H9 (cell line): Measurements from ENCODE around the gene MYO5B. TPM values are rescaled to one million over a fixed set of nuclear protein-coding genes. Genes with fewer than 3 reads are reported as not detected.

ENCODE experiments used
- DNase-seq: peaks from one replicate; pipeline ENCODE4 v3.0.0-alpha.2; 2017
- H2AFZ ChIP-seq: one replicate; pipeline ENCODE4 v1.6.1; 2013; ENCODE audit warnings: mild to moderate bottlenecking, low read length, control low read depth, moderate library complexity
- H2AK5ac ChIP-seq: 2 replicates; pipeline ENCODE4 v1.6.1; 2013; ENCODE audit warnings: low read length, control low read depth, mixed read lengths; ENCODE audit not compliant: insufficient read length
- H2BK120ac ChIP-seq: one replicate; pipeline ENCODE4 v1.6.1; 2013; ENCODE audit warnings: low read depth, mild to moderate bottlenecking, low read length, control low read depth, inconsistent platforms; ENCODE audit not compliant: poor library complexity, severe bottlenecking
- H2BK12ac ChIP-seq: 2 replicates; pipeline ENCODE4 v1.6.1; 2013; ENCODE audit warnings: low read length, control low read depth, mixed read lengths, low read depth; ENCODE audit not compliant: insufficient read length
- H2BK15ac ChIP-seq: 2 replicates; pipeline ENCODE4 v1.6.1; 2013; ENCODE audit warnings: low read depth, low read length, control low read depth
- H2BK20ac ChIP-seq: one replicate; pipeline ENCODE4 v1.6.1; 2013; ENCODE audit warnings: low read depth, mild to moderate bottlenecking, low read length, control low read depth, inconsistent platforms; ENCODE audit not compliant: poor library complexity, severe bottlenecking
- H2BK5ac ChIP-seq: 2 replicates; pipeline ENCODE4 v1.6.1; 2013; ENCODE audit warnings: low read length, control low read depth, mixed read lengths; ENCODE audit not compliant: insufficient read length
- H3K14ac ChIP-seq: 2 replicates; pipeline ENCODE4 v1.6.1; 2013; ENCODE audit warnings: low read length, control low read depth; ENCODE audit not compliant: insufficient read depth
- H3K18ac ChIP-seq: 2 replicates; pipeline ENCODE4 v1.6.1; 2013; ENCODE audit warnings: low read depth, mild to moderate bottlenecking, mixed read lengths, low read length, control low read depth; ENCODE audit not compliant: insufficient read length
- H3K23ac ChIP-seq: 2 replicates; pipeline ENCODE4 v1.6.1; 2013; ENCODE audit warnings: low read length, control low read depth, mixed read lengths, low read depth; ENCODE audit not compliant: insufficient read length
- H3K23me2 ChIP-seq: 2 replicates; pipeline ENCODE4 v1.6.1; 2013; ENCODE audit warnings: low read depth, mild to moderate bottlenecking, mixed read lengths, low read length, control low read depth; ENCODE audit not compliant: insufficient read length, poor library complexity, severe bottlenecking
- H3K27ac ChIP-seq: 2 replicates; pipeline ENCODE4 v1.5.1; 2013; ENCODE audit warnings: low read length, control low read depth, mixed read lengths, low read depth; ENCODE audit not compliant: insufficient read length
- H3K27me3 ChIP-seq: 2 replicates; pipeline ENCODE4 v1.6.1; 2013; ENCODE audit warnings: low read length, control low read depth, inconsistent platforms; ENCODE audit not compliant: insufficient read depth
- H3K4ac ChIP-seq: 2 replicates; pipeline ENCODE4 v1.6.1; 2013; ENCODE audit warnings: low read depth, mild to moderate bottlenecking, control low read depth, inconsistent platforms, low read length, moderate library complexity
- H3K4me1 ChIP-seq: 2 replicates; pipeline ENCODE4 v1.6.1; 2013; ENCODE audit warnings: low read length, control low read depth, inconsistent platforms; ENCODE audit not compliant: insufficient read depth
- H3K4me2 ChIP-seq: 2 replicates; pipeline ENCODE4 v1.6.1; 2013; ENCODE audit warnings: low read length, control low read depth, mixed read lengths; ENCODE audit not compliant: insufficient read length, insufficient read depth
- H3K56ac ChIP-seq: 2 replicates; pipeline ENCODE4 v1.6.1; 2013; ENCODE audit warnings: low read depth, mild to moderate bottlenecking, mixed read lengths, low read length, control low read depth; ENCODE audit not compliant: insufficient read length
- H3K79me1 ChIP-seq: 2 replicates; pipeline ENCODE4 v1.6.1; 2013; ENCODE audit warnings: low read depth, mild to moderate bottlenecking, moderate library complexity, low read length, control low read depth, inconsistent platforms; ENCODE audit not compliant: insufficient read depth, poor library complexity, severe bottlenecking
- H3K79me2 ChIP-seq: 2 replicates; pipeline ENCODE4 v1.6.1; 2013; ENCODE audit warnings: low read length, control low read depth, inconsistent platforms; ENCODE audit not compliant: insufficient read depth
- H3K9ac ChIP-seq: 2 replicates; pipeline ENCODE4 v1.6.1; 2013; ENCODE audit warnings: low read length, control low read depth, mixed read lengths; ENCODE audit not compliant: insufficient read length; ENCODE audit errors: extremely low read depth
- H3K9me3 ChIP-seq: one replicate; pipeline ENCODE4 v1.6.1; 2013; ENCODE audit warnings: low read depth, low read length, inconsistent platforms; ENCODE audit not compliant: control insufficient read depth
- H3T11ph ChIP-seq: one replicate; pipeline ENCODE4 v1.6.1; 2013; ENCODE audit warnings: mild to moderate bottlenecking, low read length, control low read depth, inconsistent platforms
- H4K20me1 ChIP-seq: one replicate; pipeline ENCODE4 v1.6.1; 2013; ENCODE audit not compliant: control insufficient read depth, insufficient read length, insufficient read depth
- H4K5ac ChIP-seq: 2 replicates; pipeline ENCODE4 v1.6.1; 2013; ENCODE audit warnings: low read depth, mild to moderate bottlenecking, mixed read lengths, low read length, control low read depth; ENCODE audit not compliant: insufficient read length
- H4K8ac ChIP-seq: replicated peaks from 2 replicates; pipeline ENCODE4 v1.6.1; 2013; ENCODE audit warnings: low read length, control low read depth, mixed read lengths, low read depth; ENCODE audit not compliant: insufficient read length
- H4K91ac ChIP-seq: 2 replicates; pipeline ENCODE4 v1.6.1; 2013; ENCODE audit warnings: low read depth, mild to moderate bottlenecking, moderate library complexity, mixed read lengths, low read length, control low read depth; ENCODE audit not compliant: insufficient read length
- H3K27ac Mint-ChIP-seq, 3 experiments: 2 replicates in 2 of 3; 3 replicates in 1 of 3; pipeline ENCODE4 v1.8.0; 2020 to 2021; ENCODE audit warnings: mixed read lengths in 3 of 3, mild to moderate bottlenecking in 1 of 3, moderate library complexity in 1 of 3
- H3K27me3 Mint-ChIP-seq: 2 replicates; pipeline ENCODE4 v1.8.0; 2021; ENCODE audit warnings: low read depth, mild to moderate bottlenecking, moderate library complexity, mixed read lengths
- H3K36me3 Mint-ChIP-seq, 3 experiments: 2 replicates in 2 of 3; 3 replicates in 1 of 3; pipeline ENCODE4 v1.8.0; 2020 to 2021; ENCODE audit warnings: low read depth in 3 of 3, mixed read lengths in 3 of 3; ENCODE audit not compliant: insufficient read depth in 1 of 3
- H3K4me1 Mint-ChIP-seq, 2 experiments: 2 replicates each; pipeline ENCODE4 v1.8.0; 2020; ENCODE audit warnings: mixed read lengths in 2 of 2
- H3K4me3 Mint-ChIP-seq, 2 experiments: 2 replicates in 1 of 2; 3 replicates in 1 of 2; pipeline ENCODE4 v1.8.0; 2020 to 2021; ENCODE audit warnings: mild to moderate bottlenecking in 2 of 2, mixed read lengths in 2 of 2, moderate library complexity in 1 of 2
- H3K9me3 Mint-ChIP-seq, 2 experiments: 2 replicates in 1 of 2; 3 replicates in 1 of 2; pipeline ENCODE4 v1.8.0; 2020; ENCODE audit warnings: mild to moderate bottlenecking in 2 of 2, mixed read lengths in 2 of 2, moderate library complexity in 1 of 2
- WGBS: extraction: QIAGEN DNeasy Blood & Tissue Kit; methylation state at CpG from one replicate; pipeline ENCODE4 v1.1.7; 2013; ENCODE audit warnings: missing lambda C conversion rate, low lambda C conversion rate, mixed read lengths; ENCODE audit not compliant: insufficient read length; ENCODE audit errors: extremely low coverage; 5-methylcytosine and 5-hydroxymethylcytosine counted together
- total RNA-seq: library from RNA; stranded (reverse); gene quantifications from 2 replicates; pipeline ENCODE4 v1.2.1, GENCODE V29; 2021
- TF ChIP-seq, protein P1 (sequence below): fragments of 200-600 bp; sonication (generic); conservative IDR thresholded peaks from 3 replicates; pipeline ENCODE4 v1.8.0; 2021; ENCODE audit warnings: antibody characterized with exemption, mild to moderate bottlenecking

MYO5B gene
- total RNA-seq, 1 experiment from 2014 or later = 9.3 TPM

DNA sequence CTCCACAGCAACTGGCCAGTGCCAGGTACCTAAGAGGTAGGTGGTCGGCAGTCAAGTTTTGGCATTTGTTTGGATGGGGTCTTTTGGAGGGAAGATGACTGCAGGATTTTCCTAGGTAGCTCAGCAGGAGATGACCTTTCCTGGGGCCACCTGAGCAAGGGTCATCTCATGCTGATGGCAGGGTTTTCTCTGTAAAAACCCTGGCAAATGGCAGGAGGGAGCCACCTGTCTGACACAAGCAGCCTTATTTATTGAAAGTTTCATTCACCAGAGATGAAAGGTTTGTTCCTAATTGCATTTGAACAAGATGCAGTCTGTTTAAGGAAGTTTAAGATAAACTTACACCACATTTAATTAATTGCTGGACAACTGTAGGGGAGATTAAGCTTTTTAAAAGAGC, 350.0 kb downstream of the MYO5B start:
- no peaks in the 10 kb centered on the region for H3K23me2 ChIP-seq
- no peak overlapping the region for H2BK120ac ChIP-seq
- H3K27ac Mint-ChIP-seq = peak overlapping the region in 1 of 3 experiments; percentile 10; a peak in 3 of 7 replicates
- H3K4me1 ChIP-seq = peaks cover 3% of the 10 kb centered on the region; the same call in 1 of the 2 replicates
- H4K5ac ChIP-seq = no peak overlapping the region
- no peak overlapping the region for H3K23ac ChIP-seq
- TF ChIP-seq, protein P1, sequence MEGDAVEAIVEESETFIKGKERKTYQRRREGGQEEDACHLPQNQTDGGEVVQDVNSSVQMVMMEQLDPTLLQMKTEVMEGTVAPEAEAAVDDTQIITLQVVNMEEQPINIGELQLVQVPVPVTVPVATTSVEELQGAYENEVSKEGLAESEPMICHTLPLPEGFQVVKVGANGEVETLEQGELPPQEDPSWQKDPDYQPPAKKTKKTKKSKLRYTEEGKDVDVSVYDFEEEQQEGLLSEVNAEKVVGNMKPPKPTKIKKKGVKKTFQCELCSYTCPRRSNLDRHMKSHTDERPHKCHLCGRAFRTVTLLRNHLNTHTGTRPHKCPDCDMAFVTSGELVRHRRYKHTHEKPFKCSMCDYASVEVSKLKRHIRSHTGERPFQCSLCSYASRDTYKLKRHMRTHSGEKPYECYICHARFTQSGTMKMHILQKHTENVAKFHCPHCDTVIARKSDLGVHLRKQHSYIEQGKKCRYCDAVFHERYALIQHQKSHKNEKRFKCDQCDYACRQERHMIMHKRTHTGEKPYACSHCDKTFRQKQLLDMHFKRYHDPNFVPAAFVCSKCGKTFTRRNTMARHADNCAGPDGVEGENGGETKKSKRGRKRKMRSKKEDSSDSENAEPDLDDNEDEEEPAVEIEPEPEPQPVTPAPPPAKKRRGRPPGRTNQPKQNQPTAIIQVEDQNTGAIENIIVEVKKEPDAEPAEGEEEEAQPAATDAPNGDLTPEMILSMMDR = no peak
- H3K9me3 ChIP-seq = no peaks in the 10 kb centered on the region
- no peak overlapping the region for H3K18ac ChIP-seq
- no peaks in the 10 kb centered on the region; the same call in none of the 2 replicates for H3K27me3 Mint-ChIP-seq
- peaks cover 0 to 6% (median 0%) of the 10 kb centered on the region in 3 experiments; a peak in 3 of 7 replicates for H3K36me3 Mint-ChIP-seq
- H3K4ac ChIP-seq = no peak overlapping the region
- no peak overlapping the region for H4K91ac ChIP-seq
- H2BK12ac ChIP-seq = no peak overlapping the region
- H3K56ac ChIP-seq = no peak overlapping the region
- no peak overlapping the region for H2BK20ac ChIP-seq
- no peak overlapping the region for H2BK15ac ChIP-seq
- H2AK5ac ChIP-seq = no peak overlapping the region
- H3K14ac ChIP-seq = no peak overlapping the region
- no peak overlapping the region for H3K4me3 Mint-ChIP-seq
- no peak overlapping the region for H2AFZ ChIP-seq
- H3K79me2 ChIP-seq = no peaks in the 10 kb centered on the region
- no peaks in the 10 kb centered on the region for H3K27me3 ChIP-seq
- no peak overlapping the region for H3K9ac ChIP-seq
- no peaks in the 10 kb centered on the region for H3K79me1 ChIP-seq
- peaks cover 41 to 43% of the 10 kb centered on the region in 2 experiments for H3K4me1 Mint-ChIP-seq
- no peak overlapping the region for H3T11ph ChIP-seq
- DNase-seq = no peak
- H4K20me1 ChIP-seq = no peaks in the 10 kb centered on the region
- WGBS = no CpG with 5 or more reads among the region's 1 CpG
- H4K8ac ChIP-seq = no peak overlapping the region
- H3K9me3 Mint-ChIP-seq = no peaks in the 10 kb centered on the region
- H2BK5ac ChIP-seq = no peak overlapping the region
- H3K27ac ChIP-seq = no peak overlapping the region
- no peak overlapping the region for H3K4me2 ChIP-seq
